Measurements from ENCODE around the gene IMPA2. TPM values are rescaled to one million over a fixed set of nuclear protein-coding genes. Genes with fewer than 3 reads are reported as not detected.

Gene IMPA2
- total and polyA plus RNA-seq, 2 of the 13 experiments (the other 11 are each of a cell fraction or from before 2014, with no cell fraction given) = 37.8 to 71.8 TPM

DNA sequence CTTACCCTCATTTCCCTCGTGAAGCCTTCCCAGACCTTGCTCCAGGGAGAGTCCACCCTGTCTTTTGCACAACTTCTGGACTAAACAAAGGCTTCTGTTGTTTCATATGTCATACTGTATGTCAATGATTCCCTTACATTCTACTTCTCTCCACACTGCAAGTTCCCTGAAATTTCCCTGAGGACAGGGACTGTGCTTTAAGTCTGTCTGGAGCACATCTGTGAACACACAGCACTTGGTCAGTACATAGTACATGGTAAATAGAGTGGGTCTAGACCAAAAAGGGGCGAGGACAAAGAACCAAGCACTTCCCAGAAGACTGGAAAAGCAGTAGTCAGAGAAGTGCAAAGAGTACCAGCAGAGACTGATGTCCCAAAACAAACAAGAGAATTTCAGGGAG lies 23.7 kb upstream of the IMPA2 start:
- in situ Hi-C loops (cut with HindIII; ENCODE audit: extremely low pct_ligation_motif_present, low pct_unique_long_range_greater_than_20kb) (no loop called here), intact Hi-C loops (cut with micrococcal nuclease; ENCODE audit: unreplicated experiment) (loop anchor here (2.0 kb wide), 1 partner anchor 23 kb away; the partner anchor contains the start of gene IMPA2)
- H4K20me1 ChIP-seq (ENCODE audit: insufficient read depth, low read length) = no peaks in the 10 kb centered on the region
- ChIA-PET POLR2A (interaction anchor here (4.6 kb wide), 1 partner anchor 23 kb away, joined by 35 read pairs; the partner anchor contains the start of gene IMPA2), CTCF (ENCODE audit: low intra/inter-chr PET ratio, low total read pairs) (no interaction called here)
- H3K36me3 ChIP-seq (replicated peaks in 1 of 2; ENCODE audit: control insufficient read depth in 1 of 2, insufficient read depth in 2 of 2, low read length in 2 of 2) = no peaks in the 10 kb centered on the region
- H3K9ac ChIP-seq (ENCODE audit: insufficient read depth, low read depth, low read length) = peak overlapping the region; percentile 43
- 1% methylated on average over 2 of the region's 2 CpGs for WGBS (ENCODE audit: low lambda C conversion rate)
- H3K9me3 ChIP-seq (ENCODE audit: low read length) = no peaks in the 10 kb centered on the region
- H3K4me3 ChIP-seq (replicated peaks in 1 of 3; ENCODE audit: insufficient read depth in 1 of 3, low read depth in 2 of 3, low read length in 3 of 3) = peak overlapping the region in 1 of 3 experiments; percentile 14; a peak in 1 of 6 replicates
- peaks cover 52% of the 10 kb centered on the region for H3K4me1 ChIP-seq (ENCODE audit: insufficient read depth, low read length)
- H2AFZ ChIP-seq (ENCODE audit: low read length) = peak overlapping the region; percentile 4
- peak; percentile 86 for FAIRE-seq
- H3K4me2 ChIP-seq (ENCODE audit: low read depth, low read length) = peak overlapping the region; percentile 38
- H3K27me3 ChIP-seq (ENCODE audit: control insufficient read depth in 1 of 2, insufficient read depth in 2 of 2, low read length in 2 of 2) = no peaks in the 10 kb centered on the region
- peak; percentile 84 for DNase-seq (ENCODE audit: low spot score)
- H3K79me2 ChIP-seq (ENCODE audit: insufficient read depth, low read length) = no peaks in the 10 kb centered on the region
- peak; percentile 83 for ATAC-seq
- peak overlapping the region; percentile 76 for H3K27ac ChIP-seq (ENCODE audit: extremely low read length, insufficient read depth, low read length)
- no TSS peak for BruUV-seq (replicated peaks)
- TF ChIP-seq ZNF326 (CRISPR knock-in tag; IDR thresholded peaks at IDR 0.05; ENCODE audit: borderline replicate concordance) = no peak
- no peak for TF ChIP-seq SMYD3 (CRISPR knock-in tag; IDR thresholded peaks at IDR 0.05)
- TF ChIP-seq PHB2 (IDR thresholded peaks at IDR 0.05; ENCODE audit: partially characterized antibody) = no peak
- TF ChIP-seq RFXANK (CRISPR knock-in tag; IDR thresholded peaks at IDR 0.05) = no peak
- TF ChIP-seq ZNF782 (CRISPR knock-in tag; IDR thresholded peaks at IDR 0.05; ENCODE audit: borderline replicate concordance) = no peak
- TF ChIP-seq, protein P1, sequence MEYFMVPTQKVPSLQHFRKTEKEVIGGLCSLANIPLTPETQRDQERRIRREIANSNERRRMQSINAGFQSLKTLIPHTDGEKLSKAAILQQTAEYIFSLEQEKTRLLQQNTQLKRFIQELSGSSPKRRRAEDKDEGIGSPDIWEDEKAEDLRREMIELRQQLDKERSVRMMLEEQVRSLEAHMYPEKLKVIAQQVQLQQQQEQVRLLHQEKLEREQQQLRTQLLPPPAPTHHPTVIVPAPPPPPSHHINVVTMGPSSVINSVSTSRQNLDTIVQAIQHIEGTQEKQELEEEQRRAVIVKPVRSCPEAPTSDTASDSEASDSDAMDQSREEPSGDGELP (IDR thresholded peaks at IDR 0.05; ENCODE audit: borderline replicate concordance, low read depth) = no peak
- TF ChIP-seq KDM1A (CRISPR knock-in tag; IDR thresholded peaks at IDR 0.05) = no peak
- TF ChIP-seq ZNF746 (CRISPR knock-in tag; IDR thresholded peaks at IDR 0.05) = no peak
- no peak for TF ChIP-seq ZNF512B (CRISPR knock-in tag; IDR thresholded peaks at IDR 0.05; ENCODE audit: borderline replicate concordance)
- TF ChIP-seq ZC3H13 (CRISPR knock-in tag; IDR thresholded peaks at IDR 0.05) = no peak
- TF ChIP-seq FOSL2 (CRISPR knock-in tag; IDR thresholded peaks at IDR 0.05) = 0 out of 2 replicates have a peak, but pooled peaks have one; percentile 8
- no peak for TF ChIP-seq DR1 (CRISPR knock-in tag; IDR thresholded peaks at IDR 0.05)
- no peak; the same call in 1 of the 2 replicates for TF ChIP-seq RXRB (CRISPR knock-in tag; IDR thresholded peaks at IDR 0.05; ENCODE audit: borderline replicate concordance)
- TF ChIP-seq MBNL3 (CRISPR knock-in tag; conservative IDR thresholded peaks at IDR 0.05) = no peak
- TF ChIP-seq, protein P2, sequence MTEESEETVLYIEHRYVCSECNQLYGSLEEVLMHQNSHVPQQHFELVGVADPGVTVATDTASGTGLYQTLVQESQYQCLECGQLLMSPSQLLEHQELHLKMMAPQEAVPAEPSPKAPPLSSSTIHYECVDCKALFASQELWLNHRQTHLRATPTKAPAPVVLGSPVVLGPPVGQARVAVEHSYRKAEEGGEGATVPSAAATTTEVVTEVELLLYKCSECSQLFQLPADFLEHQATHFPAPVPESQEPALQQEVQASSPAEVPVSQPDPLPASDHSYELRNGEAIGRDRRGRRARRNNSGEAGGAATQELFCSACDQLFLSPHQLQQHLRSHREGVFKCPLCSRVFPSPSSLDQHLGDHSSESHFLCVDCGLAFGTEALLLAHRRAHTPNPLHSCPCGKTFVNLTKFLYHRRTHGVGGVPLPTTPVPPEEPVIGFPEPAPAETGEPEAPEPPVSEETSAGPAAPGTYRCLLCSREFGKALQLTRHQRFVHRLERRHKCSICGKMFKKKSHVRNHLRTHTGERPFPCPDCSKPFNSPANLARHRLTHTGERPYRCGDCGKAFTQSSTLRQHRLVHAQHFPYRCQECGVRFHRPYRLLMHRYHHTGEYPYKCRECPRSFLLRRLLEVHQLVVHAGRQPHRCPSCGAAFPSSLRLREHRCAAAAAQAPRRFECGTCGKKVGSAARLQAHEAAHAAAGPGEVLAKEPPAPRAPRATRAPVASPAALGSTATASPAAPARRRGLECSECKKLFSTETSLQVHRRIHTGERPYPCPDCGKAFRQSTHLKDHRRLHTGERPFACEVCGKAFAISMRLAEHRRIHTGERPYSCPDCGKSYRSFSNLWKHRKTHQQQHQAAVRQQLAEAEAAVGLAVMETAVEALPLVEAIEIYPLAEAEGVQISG (CRISPR knock-in tag; IDR thresholded peaks at IDR 0.05) = no peak
- TF ChIP-seq CTCF (CRISPR knock-in tag; IDR thresholded peaks at IDR 0.05) = no peak

Measured in HepG2 (cell line).